AG04450 (cell line): ENCODE measurements around the gene ITSN1. TPM values are rescaled to one million over a fixed set of nuclear protein-coding genes. Genes with fewer than 3 reads are reported as not detected.
"Not testable (repeated sequence)": the region's sequence is repeated elsewhere in the genome, so short reads cannot be mapped to it uniquely, and the experiment has no call there.

Source experiments
- CTCF ChIA-PET: fragments of 300-600, 350-600 bp; formaldehyde crosslinking; extraction: SDS; loops from one replicate; lab custom pipeline; 2022; ENCODE audit warnings: antibody characterized with exemption, inconsistent platforms; lab: Charles Lee
- POLR2A ChIA-PET: fragments of 350-600 bp; formaldehyde crosslinking; extraction: SDS; loops from one replicate; lab custom pipeline; 2021; ENCODE audit warnings: antibody characterized with exemption, inconsistent platforms; lab: Yijun Ruan, JAX
- DNase-seq: peaks from one replicate; pipeline ENCODE4 v3.0.0-alpha.2; 2011; ENCODE audit warnings: low read depth, low spot score
- H3K27ac ChIP-seq: one replicate; pipeline ENCODE4 v1.5.1; 2012; ENCODE audit warnings: low read depth, low read length, control low read depth
- H3K27me3 ChIP-seq: one replicate; pipeline ENCODE4 v1.6.0; 2012; ENCODE audit warnings: low read length; ENCODE audit not compliant: control insufficient read depth, insufficient read depth
- H3K4me3 ChIP-seq: 2 replicates; pipeline ENCODE4 v1.5.1; 2011; ENCODE audit warnings: mild to moderate bottlenecking, low read depth, low read length, control low read depth
- H3K9me3 ChIP-seq: 2 replicates; pipeline ENCODE4 v1.5.1; 2012; ENCODE audit warnings: low read length; ENCODE audit not compliant: control insufficient read depth, insufficient read depth
- CTCF ChIP-seq: IDR thresholded peaks from 2 replicates; pipeline ENCODE4 v1.5.1; 2011; ENCODE audit warnings: low read depth, low read length, control low read depth, inconsistent platforms
- polyA plus RNA-seq: library from polyadenylated mRNA; depleted of rRNA; stranded (reverse); fragments of >200 nt; gene quantifications from 2 replicates; pipeline ENCODE4 v1.2.3, GENCODE V29; 2011

The ITSN1 gene
- polyA plus RNA-seq, 1 experiment: 51.5 TPM

- TF ChIP-seq CTCF: no peak
- POLR2A ChIA-PET: no interaction called here
- CTCF ChIA-PET: interaction anchor here (1.2 kb wide), 1 partner anchor 35 kb away, joined by 5 read pairs; no protein-coding TSS in a partner anchor
Measured at GRCh38 chr21:33859373-33860102, 217.2 kb downstream of the ITSN1 start.

GRCh38 chr21:33860332-33860879 is 218.1 kb downstream of the ITSN1 start:
- DNase-seq: no peak
- ChIA-PET POLR2A (no interaction called here), CTCF (interaction anchor here (0.7 kb wide), 1 partner anchor 241 kb away, joined by 3 read pairs; no protein-coding TSS in a partner anchor)
- no peak overlapping the region for H3K4me3 ChIP-seq
- H3K27me3 ChIP-seq: peaks cover 10% of the 10 kb centered on the region
- TF ChIP-seq CTCF: no peak
- peaks cover 3% of the 10 kb centered on the region; the same call in 1 of the 2 replicates for H3K9me3 ChIP-seq
- no peak overlapping the region for H3K27ac ChIP-seq

More at GRCh38 chr21:33859373-33860102, 217.2 kb downstream of the ITSN1 start:
- Histone ChIP-seq H3K4me3 (no peak overlapping the region), H3K27ac (no peak overlapping the region), H3K27me3 (peaks cover 7% of the 10 kb centered on the region), H3K9me3 (peaks cover 3% of the 10 kb centered on the region; the same call in 1 of the 2 replicates)
- no peak for DNase-seq

GRCh38 chr21:33861125-33861524 is 218.8 kb downstream of the ITSN1 start:
- Histone ChIP-seq H3K4me3 (no peak overlapping the region), H3K27me3 (peaks cover 10% of the 10 kb centered on the region), H3K27ac (no peak overlapping the region), H3K9me3 (peaks cover 3% of the 10 kb centered on the region; the same call in 1 of the 2 replicates)
- TF ChIP-seq CTCF: no peak
- no peak for DNase-seq
- ChIA-PET POLR2A (no interaction called here), CTCF (interaction anchor here (1.0 kb wide), 1 partner anchor 31 kb away, joined by 3 read pairs; no protein-coding TSS in a partner anchor)

GRCh38 chr21:33863191-33863590 is 220.9 kb downstream of the ITSN1 start:
- POLR2A ChIA-PET, CTCF ChIA-PET, DNase-seq, H3K27ac ChIP-seq, H3K4me3 ChIP-seq, H3K9me3 ChIP-seq: not testable (repeated sequence)
- H3K27me3 ChIP-seq: peaks cover 10% of the 10 kb centered on the region

- POLR2A ChIA-PET: no interaction called here
- no peaks in the 10 kb centered on the region for H3K9me3 ChIP-seq
- no peak overlapping the region for H3K4me3 ChIP-seq
- H3K27ac ChIP-seq: no peak overlapping the region
- peaks cover 10% of the 10 kb centered on the region for H3K27me3 ChIP-seq
- DNase-seq: no peak
- no peak for TF ChIP-seq CTCF
- CTCF ChIA-PET: no interaction called here
Measured at GRCh38 chr21:33864150-33864549, 221.8 kb downstream of the ITSN1 start.
